Ishikawa (cell line): ENCODE results near the gene CDH18.

Experiments
- EGR1 ChIP-seq: IDR thresholded peaks from 2 replicates; pipeline ENCODE4 v1.6.1; 2012
- EP300 ChIP-seq: IDR thresholded peaks from 2 replicates; pipeline ENCODE4 v1.6.1; 2012; ENCODE audit warnings: borderline replicate concordance
- YY1 ChIP-seq: IDR thresholded peaks from 2 replicates; pipeline ENCODE4 v1.6.1; 2012; ENCODE audit warnings: low read depth
- TF ChIP-seq, protein P1 (sequence below): IDR thresholded peaks from 2 replicates; pipeline ENCODE4 v1.6.1; 2012
- TF ChIP-seq, protein P2 (sequence below): IDR thresholded peaks from 2 replicates; pipeline ENCODE4 v1.6.1; 2012; ENCODE audit warnings: low read depth, mild to moderate bottlenecking

DNA sequence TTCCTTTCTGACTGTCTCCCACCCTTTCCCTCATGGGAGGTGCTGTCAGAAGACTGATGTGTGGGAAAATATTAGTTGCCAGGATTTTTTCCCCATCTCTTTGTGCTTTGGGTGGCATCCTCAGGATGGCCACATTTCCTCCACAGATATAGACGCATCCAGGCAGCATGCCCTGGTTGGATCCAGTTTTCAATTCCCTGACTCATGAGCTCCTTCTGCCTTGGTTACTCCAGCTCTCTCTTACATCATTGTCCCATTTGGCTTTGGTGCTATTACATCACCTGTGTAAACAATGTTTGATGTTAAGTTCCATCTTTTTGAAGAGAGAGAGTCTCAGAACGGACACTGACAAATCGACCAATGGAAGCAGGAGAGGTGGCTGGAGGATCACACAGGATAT is 302.5 kb downstream of the CDH18 start:
- no peak for TF ChIP-seq YY1
- no peak for TF ChIP-seq EP300
- TF ChIP-seq, protein P1, sequence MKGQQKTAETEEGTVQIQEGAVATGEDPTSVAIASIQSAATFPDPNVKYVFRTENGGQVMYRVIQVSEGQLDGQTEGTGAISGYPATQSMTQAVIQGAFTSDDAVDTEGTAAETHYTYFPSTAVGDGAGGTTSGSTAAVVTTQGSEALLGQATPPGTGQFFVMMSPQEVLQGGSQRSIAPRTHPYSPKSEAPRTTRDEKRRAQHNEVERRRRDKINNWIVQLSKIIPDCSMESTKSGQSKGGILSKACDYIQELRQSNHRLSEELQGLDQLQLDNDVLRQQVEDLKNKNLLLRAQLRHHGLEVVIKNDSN: no peak
- TF ChIP-seq, protein P2, sequence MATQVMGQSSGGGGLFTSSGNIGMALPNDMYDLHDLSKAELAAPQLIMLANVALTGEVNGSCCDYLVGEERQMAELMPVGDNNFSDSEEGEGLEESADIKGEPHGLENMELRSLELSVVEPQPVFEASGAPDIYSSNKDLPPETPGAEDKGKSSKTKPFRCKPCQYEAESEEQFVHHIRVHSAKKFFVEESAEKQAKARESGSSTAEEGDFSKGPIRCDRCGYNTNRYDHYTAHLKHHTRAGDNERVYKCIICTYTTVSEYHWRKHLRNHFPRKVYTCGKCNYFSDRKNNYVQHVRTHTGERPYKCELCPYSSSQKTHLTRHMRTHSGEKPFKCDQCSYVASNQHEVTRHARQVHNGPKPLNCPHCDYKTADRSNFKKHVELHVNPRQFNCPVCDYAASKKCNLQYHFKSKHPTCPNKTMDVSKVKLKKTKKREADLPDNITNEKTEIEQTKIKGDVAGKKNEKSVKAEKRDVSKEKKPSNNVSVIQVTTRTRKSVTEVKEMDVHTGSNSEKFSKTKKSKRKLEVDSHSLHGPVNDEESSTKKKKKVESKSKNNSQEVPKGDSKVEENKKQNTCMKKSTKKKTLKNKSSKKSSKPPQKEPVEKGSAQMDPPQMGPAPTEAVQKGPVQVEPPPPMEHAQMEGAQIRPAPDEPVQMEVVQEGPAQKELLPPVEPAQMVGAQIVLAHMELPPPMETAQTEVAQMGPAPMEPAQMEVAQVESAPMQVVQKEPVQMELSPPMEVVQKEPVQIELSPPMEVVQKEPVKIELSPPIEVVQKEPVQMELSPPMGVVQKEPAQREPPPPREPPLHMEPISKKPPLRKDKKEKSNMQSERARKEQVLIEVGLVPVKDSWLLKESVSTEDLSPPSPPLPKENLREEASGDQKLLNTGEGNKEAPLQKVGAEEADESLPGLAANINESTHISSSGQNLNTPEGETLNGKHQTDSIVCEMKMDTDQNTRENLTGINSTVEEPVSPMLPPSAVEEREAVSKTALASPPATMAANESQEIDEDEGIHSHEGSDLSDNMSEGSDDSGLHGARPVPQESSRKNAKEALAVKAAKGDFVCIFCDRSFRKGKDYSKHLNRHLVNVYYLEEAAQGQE: no peak
- TF ChIP-seq EGR1: no peak
